HG03457 (cell line): Measurements from ENCODE around the gene STK39.

Source experiments
- ATAC-seq: cut with Tn5 transposase; IDR thresholded peaks from one replicate; pipeline ENCODE4 v1.9.1; 2021; ENCODE audit warnings: moderate number of reproducible peaks; ENCODE audit not compliant: unreplicated experiment

The STK39 gene

DNA sequence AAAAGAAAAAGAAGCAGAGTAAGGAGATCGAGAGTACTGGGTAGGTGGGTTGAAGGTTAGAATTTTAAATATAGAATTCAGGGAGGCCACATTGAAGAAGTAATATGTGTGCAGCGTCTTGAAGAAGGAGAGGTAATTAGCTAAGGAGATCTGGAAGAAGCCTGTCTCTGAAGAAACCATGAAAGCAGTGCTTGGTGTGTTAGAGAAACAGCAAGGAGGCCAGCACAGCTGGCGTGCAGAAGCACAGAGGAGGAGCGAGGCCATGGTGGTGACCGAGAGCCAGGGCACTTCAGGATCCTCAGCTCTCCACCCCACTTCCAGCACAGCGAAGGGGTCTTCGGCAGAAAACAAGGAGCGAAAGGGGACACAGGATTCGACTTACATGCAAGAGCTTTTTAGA is 305.8 kb downstream of the STK39 start:
- ATAC-seq = no peak

DNA sequence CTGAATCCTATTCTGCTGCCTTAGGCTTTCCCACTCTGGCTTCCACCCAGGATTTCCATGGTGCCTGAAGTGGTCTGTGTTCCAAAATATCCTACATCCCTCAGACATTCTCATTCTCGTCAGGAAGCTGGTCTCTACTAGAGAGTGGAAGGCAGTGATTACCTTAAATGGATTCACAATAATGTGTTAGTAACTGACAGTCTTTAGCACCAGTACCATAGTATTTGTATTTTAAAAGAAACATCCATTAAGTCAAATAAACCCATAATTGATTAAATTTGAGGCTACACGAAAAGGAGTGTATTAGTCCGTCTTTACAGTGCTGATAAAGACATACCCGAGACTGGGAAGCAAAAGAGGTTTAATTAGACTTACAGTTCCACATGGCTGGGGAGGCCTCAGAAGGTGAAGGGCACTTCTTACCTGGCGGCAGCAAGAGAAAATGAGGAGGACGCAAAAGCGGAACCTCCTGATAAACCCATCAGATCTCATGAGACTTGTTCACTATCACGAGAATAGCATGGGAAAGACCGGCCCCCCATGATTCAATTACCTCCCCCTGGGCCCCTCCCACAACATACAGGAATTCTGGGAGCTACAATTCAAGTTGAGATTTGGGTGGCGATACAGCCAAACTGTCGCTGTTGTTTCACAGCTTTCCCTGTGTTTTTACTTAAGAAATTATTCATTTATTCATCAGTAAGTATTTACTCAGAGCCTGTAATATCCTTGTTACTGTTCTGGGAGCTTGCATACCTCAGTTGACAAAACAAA is 306.5 kb downstream of the STK39 start:
- ATAC-seq = no peak

DNA sequence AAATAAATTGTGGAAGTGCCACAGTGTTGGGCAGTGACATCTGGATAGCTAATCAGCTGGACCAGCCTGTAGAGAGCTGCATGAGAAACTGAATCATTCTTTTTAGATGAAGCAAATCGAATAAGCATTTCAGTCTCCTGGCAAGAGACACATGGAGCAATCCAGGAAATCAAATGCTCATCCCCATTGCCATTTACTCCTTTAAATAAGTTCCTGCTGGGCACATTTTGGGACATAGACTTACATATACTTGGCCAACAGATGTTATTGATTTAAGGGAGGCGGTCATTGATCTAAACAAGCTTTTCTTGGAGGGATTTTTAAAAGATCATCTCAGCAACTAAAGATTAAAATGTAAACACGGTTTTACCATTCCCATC is 307.1 kb downstream of the STK39 start:
- no peak for ATAC-seq

DNA sequence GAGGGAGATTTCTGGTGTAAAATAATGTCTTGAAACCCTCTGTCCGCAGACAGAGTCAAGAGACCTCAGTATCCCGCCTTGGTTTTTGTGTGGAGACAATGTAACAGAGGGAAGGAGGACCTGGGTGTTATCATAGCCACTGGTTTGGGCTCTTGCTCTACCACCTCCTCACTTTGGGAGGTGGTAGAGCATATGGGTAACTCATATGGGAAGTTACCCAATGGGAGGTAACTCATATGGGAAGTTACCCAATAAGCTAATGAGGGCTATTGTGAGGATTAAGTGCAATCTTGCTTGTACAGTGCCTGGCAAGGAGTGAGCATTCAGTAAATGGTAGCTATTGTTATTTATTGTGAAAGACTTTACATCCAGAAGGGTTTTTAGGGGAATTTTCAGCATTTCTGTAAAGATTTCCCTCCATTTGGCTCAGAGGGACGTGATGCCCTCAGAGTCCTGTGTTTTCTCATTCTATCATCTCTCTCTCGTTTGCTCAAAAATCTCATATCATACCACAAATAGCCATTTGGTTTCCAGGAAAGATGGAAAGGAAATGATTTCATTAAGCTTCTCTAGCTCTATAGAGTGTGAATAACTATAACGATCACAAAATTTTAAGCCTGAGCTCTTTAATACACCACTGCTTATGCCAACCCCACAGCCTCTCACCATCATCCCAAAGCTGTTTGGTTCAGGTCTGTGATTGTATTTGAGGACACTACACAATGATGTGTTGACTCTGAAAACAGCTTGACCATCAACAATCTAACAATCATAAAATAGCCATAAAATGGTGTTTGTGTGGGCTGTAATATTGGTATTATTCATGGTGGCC is 307.7 kb downstream of the STK39 start:
- no peak for ATAC-seq

DNA sequence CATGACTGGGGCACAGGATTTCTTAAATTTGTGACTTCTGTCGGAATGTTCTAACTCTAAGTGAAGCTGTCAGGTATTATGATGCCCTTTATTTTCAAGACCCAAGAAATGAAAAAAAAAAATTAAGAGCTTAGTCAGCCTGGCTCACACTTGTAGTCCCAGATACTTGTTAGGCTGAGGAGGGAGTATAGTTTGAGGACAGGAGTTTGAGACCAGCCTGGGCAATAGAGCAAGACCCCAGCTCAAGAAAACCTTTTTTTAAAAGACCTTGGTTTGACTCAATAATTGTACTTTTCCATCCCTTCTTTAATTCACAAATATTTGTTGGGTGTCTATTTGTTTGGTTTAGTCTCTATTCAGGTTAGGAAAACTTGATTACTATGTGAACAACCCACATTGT is 310.0 kb downstream of the STK39 start:
- ATAC-seq = no peak

DNA sequence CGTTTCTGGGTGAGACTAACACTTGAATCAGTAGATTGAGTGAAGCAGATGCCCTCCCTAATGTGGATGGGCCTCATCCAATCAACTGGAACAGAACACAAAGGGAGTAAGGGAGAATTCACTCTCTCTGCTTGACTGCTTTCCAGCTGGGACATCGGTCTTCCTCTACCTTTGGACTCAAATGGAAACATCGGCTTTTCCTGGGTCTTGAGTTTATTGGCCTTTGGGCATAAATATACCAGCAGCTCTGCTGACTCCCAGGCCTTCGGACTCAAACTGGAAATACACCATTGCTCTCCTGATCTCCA is 311.6 kb downstream of the STK39 start:
- no peak for ATAC-seq

DNA sequence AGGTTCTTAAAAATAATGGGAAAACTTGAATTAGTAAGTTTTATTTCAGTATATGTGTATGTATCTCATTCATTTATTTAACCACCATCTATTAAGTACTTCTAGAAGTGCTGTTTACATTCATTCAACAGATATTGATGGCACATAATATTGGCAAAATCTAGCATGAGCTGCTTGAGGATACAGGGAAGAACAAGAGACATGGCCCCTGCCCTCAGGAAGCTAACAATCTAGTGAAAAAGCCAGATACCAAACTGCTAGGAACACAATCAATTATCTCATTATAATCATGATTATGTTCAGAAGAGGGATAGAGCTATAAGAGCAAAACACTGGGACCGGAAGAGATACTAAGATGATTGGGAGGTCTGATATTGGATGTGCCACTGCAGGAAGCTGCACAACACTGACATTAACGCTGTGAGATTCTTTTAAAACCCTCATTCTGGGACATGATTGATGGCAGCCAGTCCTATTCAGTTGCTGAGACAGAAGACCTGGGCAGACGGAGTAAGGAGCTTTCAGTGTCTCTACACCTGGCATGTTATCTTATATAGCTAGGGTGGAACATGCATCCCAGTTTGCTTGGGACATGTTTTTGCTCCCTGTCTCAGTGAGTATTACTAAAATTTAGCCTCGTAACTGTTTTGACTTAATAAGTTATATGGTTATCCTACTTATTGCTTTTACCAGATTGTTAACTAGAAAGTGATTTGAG is 314.1 kb downstream of the STK39 start:
- no peak for ATAC-seq

DNA sequence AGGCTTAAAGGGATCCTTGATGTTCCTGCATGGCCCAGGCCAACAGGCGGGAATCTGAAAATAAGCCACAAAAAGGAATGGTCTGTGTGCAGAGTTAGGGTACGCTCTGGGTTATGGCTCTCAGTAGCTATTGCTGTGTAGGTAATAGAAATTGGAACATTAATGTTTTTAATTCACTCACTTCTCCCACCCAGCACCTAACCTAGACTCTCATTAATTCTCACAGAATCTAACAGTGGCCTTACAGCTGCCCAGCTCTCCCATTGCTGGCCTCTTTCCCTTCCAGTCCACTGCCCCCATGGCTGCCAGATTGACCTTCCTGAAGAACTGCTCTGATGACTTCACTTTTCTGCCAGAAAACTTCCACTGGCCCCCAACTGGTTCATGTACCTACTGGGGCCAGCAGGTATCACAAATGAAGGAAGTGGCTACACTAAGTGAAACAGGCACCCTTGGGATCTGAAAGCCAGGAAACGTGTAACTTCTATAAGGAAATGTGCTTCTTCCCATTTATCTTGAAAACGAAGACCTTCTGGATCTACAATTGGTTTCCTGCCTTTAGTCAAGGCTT is 315.2 kb downstream of the STK39 start:
- no peak for ATAC-seq

DNA sequence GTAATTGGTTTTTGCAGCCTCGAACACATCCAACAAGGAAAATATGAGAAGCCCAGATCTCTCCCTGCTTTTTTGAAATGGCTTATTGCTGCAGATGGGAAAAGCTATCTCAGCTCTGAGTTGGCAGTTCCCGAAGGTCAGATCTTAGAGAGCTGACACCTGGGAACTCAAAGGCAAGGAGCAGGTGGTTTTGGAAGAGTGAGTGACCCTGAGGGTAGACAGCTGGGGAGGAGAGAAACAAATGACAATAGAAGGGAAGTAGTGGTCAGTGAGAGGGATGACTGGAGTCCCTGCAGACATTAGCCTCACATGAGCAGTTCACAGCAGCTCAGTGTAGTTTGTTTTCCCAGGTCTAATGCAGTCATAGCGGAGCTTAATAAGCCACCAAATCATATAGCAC is 317.9 kb downstream of the STK39 start:
- no peak for ATAC-seq

DNA sequence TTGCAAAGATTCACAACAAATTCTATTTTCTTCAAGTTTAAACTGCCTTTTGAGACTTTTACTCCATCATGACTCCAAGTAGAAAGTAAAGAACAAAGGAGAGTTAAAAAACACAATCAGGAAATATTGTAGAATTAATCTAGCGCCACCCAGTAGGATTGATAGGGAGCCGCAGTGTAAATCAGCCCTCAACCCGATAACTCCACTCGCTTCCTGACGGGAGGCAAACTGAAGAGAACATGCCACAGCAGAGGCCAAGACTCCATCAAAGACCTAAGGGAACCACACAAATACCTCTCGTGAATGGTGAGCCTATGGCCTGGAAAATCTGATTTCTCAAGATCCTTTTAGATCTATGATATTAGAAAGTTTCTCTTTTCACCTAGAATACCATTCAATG is 319.0 kb downstream of the STK39 start:
- ATAC-seq = no peak

DNA sequence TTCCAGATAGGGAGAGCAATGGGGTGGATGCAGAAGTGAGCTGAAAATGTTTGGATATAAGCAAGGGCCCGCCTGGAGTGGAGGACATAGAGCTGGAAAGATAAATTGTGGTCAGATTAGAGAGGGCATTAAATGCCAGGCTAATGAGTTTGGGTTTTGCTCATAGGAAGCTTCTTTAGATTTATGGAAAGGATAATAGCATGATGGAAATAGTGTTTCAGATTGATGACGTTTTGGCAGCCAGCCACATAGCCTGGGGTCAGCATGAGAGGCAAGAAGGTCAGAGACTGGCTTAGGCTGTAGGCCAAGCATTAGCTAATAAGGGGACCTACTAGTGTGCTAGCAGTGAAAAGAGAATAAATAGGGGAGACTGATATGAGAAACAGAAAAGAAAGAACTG is 321.6 kb downstream of the STK39 start:
- no peak for ATAC-seq

DNA sequence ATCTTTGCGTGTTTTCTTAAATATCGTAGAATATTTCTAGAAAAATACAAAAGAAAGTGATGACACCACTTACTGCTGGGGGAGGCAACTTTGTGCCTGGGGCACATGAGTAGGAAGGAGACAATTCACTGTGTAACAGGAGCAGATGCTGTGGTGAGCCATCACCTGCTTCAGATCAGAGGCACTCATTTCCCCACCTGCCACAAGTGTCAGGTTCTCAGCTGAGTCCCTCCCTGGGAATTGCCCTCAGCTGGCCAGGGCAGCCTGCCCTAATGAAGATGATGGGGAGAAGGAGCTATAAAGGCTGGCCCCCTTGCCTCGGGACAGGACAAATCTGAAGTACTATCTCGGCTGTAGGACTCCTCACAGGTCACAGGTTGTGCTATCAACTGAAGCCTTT is 322.8 kb downstream of the STK39 start:
- no peak for ATAC-seq

DNA sequence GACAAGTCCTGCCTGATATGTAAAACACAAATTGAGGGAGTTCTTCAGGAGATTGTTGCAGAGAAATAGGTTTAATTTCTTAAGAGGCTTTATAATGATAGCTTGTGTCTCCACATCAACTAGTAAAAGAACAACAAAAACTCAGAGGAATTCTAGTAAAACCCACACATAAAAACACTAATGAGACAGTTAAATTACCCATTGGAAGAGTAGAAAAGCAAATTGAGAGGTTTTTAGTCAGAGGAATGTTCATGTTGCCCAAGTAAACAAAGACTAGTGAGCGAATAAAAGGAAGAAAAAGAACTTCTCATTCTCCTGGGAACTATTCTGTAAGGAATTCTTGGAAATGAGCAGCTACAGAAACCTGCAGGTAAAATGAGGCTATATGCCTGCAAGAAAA is 330.6 kb downstream of the STK39 start:
- ATAC-seq = no peak

DNA sequence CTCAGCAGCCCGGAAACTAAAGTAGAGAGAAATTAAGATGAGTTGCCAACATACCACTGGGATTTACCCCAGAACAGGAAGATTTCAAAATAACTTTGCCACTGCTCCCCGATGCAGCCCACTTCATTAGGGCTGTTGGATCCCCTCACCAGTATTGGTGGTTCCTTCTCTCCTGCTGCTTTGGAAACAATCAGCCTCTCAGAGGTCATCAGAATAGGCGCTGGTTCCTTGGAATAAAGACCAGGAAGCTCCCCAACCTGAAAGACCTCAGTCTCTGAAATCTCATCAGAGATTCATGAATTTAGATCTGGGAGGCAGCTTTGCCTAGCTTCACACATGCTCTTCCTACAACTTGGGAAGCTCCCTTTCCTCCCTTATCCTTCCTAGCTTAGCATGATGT is 332.4 kb downstream of the STK39 start:
- ATAC-seq = no peak

DNA sequence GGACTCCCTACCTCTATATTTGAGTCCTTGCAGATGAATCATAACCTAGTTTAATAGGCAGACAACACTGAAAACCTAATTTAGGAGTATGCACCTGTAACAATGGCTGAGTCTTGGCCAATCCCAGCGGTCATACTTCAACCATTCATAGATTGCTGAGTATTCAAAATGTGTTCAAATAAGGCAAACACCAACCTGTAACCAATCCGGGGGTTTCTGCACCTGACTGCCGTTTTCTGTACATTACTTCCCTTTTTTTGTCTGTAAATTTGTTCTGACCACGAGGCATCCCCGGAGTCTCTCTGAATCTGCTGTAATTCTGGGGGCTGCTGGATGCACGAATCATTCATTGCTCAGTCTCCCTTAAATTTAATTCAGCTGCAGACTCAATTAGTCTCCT is 338.6 kb downstream of the STK39 start:
- no peak for ATAC-seq

DNA sequence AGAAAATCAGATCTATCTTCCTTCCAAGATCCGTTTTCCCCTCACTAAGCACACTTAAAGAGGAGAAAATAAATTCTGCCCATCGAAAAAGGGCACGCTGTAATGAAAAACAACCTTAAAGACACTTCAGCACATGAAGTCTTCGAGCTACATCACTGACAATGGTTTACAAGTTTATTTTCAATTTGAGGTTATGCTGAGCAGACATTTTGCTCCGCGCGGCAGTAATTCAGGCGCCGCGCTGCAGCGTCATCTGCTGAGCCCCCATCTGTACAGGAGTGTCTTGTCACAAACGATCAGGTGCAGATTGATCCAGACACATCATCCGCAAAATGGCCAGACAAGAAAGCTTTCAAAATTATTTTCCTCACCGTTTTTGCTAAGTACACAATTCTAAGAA is 341.7 kb downstream of the STK39 start:
- ATAC-seq = no peak
